ENCODE measurements around the gene PDZD2.

DNA sequence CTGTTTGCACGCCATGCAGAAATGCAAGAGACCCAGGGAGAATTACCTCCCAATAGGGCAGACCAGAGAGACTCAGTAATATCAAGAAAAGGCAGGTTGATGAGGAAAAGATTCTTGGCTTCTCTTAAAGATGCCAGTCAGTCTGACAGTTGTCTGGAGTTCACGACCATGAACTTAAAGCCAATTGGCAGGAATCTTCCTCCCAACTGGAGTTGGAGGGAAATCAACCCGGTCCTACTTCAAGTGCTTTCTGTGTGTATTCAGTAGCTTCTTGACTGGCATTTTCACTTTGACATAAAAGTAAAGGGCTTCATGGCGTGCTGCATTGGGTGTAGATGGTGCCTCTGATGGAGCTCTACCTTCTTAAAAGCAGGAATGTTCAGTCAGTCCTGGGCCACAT lies 390.9 kb downstream of the PDZD2 start:
- TF ChIP-seq EZH2phosphoT487 (IDR thresholded peaks at IDR 0.05; ENCODE audit: borderline replicate concordance, low read length) = no peak
- TF ChIP-seq, protein P1, sequence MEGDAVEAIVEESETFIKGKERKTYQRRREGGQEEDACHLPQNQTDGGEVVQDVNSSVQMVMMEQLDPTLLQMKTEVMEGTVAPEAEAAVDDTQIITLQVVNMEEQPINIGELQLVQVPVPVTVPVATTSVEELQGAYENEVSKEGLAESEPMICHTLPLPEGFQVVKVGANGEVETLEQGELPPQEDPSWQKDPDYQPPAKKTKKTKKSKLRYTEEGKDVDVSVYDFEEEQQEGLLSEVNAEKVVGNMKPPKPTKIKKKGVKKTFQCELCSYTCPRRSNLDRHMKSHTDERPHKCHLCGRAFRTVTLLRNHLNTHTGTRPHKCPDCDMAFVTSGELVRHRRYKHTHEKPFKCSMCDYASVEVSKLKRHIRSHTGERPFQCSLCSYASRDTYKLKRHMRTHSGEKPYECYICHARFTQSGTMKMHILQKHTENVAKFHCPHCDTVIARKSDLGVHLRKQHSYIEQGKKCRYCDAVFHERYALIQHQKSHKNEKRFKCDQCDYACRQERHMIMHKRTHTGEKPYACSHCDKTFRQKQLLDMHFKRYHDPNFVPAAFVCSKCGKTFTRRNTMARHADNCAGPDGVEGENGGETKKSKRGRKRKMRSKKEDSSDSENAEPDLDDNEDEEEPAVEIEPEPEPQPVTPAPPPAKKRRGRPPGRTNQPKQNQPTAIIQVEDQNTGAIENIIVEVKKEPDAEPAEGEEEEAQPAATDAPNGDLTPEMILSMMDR (IDR thresholded peaks at IDR 0.05; ENCODE audit: low read depth, low read length, poor library complexity, severe bottlenecking) = no peak

All from DOHH2 (cell line).